GM19455 (cell line): Measurements from ENCODE around the gene NKX6-2.

ENCODE experiments used
- ATAC-seq: cut with Tn5 transposase; IDR thresholded peaks from one replicate; pipeline ENCODE4 v1.9.1; 2021; ENCODE audit not compliant: unreplicated experiment

Gene NKX6-2

DNA sequence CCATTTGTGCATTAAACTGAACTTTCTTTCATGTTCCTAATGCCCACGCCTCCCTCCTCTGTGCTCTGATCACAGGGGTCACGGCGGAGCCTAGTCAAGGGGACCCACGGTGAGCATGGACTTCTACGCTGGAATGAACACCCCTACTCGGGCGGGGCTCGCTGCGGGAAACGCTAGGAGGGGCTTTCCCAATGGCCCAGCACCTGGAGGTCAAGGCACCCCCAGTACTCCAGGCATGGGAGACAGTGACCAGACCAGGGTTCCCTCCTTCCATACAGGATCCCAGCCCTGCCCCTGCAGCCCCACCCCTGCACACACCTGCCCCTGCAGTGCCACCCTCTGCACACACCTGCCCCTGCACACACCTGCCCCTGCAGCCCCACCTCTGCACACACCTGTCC is 27.1 kb upstream of the NKX6-2 start:
- ATAC-seq: no peak

DNA sequence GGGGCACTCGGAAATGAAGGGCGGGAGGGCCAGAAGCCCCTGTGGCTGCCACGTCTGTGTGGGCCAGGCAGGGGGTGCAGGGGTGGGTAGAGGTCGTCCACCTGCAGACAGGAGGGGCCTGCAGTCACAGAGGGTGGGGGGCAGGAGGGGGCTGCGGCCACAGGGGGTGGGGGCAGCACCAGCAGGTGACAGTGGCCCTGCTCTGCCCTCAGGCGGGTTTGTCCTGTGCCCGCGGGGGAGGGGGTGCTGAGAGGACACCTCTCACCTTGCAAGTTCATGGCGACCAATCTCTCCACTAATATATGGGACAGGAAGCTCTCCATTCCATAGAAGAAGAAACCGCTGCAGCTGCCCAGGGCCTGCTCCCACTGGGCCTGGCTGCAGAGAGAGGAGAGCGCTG is 26.6 kb upstream of the NKX6-2 start:
- ATAC-seq: no peak

DNA sequence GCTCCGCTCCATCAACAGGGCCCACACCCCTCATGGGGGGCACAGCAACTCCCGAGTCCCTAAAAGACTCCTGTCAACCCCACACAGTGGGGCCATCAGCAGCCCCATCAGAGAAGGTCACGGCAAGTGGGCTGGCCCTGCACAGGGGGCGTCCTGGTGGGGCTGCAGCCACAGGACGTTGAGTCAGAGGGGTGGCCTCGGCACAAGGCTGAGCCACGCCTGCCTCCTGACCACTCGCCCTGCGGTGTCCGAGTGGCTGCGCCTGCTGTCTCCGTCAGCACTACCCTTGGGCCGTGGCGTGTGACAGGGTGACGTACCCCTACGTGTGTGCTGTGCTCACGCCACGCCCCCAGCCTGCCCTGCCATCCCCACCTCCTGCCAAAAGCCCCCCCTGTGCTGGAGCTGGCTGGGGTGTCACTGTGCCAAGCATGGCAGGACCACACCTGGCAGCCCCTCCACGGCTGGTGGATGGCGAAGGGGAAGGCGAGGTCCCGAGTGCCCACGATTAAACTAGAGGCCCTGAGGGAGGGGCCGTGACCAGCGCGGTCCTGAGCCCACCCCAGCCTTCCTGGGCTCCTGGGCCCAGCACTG is 26.0 kb upstream of the NKX6-2 start:
- ATAC-seq: no peak

DNA sequence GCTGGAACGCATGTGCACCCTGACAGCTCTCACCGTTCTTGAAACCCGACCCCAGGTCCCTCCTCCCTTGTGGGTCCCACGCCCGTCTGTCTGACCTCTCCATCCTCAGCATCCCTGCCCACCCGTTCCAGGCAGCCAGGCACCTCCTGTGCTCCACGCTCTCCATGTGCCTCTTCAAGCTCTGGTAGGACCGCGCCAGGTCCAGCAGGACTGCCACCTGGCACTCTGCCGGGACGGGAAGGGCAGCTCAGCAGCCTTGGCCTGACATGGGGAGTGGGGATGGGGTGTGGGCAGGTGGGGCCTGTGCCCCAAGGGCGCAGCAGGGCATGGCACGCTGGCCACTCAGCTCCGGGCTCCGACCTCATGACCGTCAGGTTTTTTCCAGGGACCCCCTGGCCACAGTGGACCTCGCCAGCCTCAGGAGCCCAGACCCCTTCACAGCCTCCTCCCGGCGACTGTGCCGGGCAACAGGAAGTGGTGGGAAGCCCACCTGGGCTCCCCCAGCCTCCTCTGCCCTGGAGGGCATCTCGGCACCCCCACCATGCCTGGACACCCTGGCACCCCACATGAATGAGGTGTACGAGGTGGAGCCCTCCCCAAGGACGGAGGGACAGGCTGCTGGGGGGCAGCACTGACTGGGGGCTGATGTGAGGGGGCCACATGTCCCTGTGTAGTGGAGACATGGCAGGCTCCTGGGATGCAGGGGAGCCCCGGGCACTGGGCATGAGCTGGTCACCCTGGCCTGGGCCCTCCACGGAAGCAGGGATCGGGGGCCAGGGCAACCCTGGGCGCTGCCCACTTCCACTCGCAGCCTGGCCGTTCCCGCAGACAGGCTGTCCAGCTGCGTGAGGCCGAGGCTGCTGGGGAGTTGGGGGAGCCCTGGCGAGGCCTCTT is 25.1 kb upstream of the NKX6-2 start:
- no peak for ATAC-seq

DNA sequence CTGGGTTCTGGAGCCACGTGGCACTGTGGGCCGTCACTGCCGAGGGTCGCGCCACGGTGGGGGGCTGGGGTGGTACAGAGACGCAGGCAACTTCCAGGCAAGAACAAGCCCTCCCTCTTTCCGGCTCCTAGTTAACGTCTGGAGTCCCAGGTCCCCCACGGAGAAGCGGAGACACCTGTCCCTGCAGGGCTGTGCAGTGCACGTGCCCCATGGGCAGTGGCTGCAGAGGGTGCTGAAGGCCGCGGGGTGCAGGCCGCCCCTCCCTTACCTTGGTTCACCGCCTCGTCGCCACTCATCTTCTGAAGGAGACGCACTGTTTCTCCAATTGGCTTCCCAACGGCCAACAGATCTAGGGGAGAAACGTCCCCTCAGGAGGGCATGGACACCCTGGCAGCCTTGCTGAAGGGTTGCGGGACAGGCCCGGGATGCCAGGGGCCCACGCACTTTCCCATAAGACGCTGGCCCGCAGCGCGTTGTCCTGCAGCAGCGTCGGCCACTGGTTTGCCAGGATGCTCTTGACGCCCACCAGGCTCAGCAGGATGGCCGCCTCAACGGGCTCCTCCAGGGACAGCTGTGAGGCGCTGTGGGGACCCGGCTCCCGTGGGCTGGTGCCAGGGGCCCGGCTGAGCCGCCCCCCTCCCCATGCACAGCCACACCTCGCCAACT is 24.3 kb upstream of the NKX6-2 start:
- no peak for ATAC-seq

DNA sequence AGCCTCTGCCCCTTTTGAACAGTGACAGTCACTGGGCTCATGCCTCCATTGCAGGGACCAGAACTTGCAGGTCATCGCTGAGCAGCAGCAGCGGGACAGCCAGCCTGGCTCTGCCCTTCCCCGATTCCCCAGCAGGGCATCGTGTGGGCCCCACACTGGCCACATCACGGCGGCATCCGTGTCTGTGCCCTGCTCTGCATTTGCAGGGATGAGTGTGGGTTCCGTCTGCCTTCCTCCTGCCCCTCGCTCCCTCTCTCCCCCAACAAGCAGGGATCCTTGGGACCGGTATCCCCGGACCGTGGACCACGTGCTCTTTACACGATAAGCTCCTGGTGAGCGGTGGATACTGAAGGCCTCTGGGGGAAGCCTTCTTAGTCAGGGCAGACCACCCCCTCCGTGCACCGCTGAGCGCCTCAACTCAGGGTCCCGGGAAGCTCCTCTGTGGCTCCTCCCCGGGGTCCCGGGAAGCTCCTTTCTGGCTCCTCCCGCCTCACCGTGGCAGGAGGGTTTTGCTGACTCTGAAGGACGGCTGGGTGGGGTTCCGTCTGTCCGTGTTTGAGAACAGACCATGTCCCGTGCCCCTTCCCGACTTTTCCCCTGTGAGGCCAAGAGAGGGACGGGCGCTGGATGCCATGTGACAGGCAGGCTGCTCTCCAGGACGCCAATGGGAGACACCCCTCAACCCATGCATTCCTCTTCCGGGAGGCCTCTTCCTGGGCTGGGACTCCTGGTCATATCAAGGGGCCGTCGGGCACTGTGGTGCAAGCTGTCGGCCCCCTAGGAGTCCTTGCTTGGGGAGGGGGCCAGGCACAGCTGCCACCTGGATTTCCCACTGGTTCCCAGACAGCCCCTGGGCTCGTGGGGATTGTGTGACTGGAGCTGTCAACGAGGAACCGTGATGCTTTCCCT is 23.5 kb upstream of the NKX6-2 start:
- no peak for ATAC-seq

DNA sequence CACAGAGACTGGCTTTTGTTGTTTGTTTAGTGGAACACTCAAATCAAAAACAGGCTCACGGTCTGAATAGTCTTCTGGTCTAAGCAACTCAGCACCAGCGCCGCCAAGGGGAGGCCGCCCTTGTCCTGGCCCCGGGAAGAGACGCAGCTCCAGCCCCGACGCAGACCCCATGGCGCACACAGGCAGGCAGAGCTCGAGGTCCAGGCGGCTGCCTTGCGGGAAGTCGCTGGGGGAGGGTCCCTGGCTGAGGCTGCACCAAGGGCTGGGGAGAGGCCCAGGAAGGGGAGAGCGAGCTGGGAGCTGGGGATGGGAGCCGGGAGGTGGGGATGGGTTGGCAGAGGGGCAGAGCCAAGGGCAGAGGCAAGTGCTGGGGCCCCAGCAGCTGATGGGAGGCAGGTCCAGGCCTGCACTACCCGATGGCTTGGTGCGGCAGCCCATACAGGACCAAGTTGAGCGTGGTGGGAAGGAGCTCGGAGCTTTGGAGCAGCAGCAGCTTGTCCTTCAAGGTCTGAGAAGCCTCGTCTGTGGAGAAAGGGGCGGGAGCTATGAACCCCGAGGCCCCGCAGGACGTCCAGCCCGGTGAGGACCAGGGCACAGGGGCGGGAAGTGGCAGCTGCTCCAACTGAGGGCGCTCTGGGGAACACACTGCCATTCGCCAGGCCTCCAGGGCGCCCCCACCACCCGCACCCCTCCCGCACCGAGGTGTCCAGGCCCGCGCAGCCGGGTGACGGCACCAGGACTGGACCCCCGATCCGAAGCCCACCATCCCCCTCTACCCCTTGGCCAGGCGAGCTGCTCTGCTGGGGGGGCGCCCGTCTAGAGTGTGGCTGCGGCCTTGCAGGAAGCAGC is 22.7 kb upstream of the NKX6-2 start:
- no peak for ATAC-seq

DNA sequence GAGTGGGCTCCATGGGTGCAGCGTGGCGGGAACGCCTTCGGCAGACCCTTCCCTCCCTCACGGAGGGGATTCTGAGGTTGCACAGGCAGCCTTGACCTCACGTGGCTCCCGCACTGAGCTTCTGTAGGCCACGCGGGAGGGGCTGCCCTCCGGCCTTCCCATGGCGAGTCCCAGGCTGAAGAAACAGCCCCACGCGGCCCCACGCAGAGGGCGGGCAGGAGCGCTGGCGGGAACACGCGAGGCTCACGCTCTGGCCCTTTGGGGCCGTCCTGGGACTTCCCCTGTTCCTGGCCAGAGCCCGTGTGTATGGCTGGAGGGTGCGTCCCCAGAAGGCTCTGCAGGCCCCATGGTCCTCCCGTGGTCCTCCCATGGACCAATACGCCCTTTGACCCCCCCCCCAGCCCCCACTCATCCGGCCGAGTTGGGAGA is 21.7 kb upstream of the NKX6-2 start:
- no peak for ATAC-seq

DNA sequence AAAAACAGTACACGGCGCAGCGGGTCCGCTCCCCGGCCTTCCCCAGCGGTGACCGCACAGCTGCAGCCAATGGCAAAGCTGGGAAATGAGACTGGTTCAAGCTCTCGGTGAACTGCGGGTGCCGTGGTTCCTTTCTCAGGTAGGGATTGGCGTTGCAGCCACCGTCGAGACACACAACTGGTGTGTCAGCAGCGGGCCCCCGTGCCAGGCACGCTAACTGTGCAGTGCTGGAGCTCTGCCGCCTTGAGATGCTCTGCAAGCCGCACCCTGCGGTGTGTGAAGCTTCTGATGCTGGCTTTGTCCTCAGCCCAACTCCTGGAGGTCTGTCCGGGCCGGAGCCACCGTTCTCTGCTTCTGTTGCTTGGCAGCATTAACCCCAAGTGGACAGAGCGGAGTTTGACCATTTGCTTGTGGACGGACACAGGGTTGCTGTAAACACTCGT is 20.6 kb upstream of the NKX6-2 start:
- no peak for ATAC-seq

DNA sequence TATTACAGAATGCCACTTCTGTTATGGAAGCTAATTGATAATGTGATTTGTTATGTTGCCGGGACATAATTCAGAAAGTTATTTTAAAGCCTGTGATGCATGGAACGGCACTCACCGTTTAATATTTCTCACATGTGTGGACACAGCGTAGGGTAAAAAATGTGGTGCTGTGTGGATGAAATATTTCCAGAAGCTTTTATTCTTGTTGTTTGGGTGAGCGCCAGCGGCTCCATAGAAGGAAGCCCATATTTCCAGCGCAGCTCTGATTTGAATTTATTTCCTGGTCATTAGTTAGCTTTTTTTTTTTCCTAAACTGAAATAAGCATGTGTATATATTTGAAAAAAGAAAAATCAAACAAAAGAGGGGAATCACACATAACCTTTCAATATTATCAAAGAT is 20.2 kb upstream of the NKX6-2 start:
- ATAC-seq: no peak

DNA sequence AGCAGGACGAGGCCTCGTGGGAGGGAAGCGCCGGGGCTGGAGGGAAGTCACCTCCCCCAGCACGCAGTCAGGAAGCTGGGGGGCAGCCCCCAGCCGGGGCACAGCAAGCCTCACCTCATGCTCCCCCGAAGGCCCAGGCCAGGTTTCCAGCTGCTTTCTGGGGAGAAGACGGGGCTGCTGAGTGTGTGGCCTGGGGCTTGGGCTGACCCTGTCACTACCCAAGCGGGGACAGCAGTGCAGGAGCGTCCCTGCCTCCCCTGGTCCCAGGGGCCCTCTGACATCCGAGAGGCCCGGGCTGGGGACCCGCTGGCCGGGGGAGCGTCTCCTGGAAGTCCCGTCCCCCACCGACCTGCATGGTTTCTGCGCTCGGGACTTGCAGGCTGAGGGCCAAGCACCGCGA is 19.7 kb upstream of the NKX6-2 start:
- no peak for ATAC-seq

DNA sequence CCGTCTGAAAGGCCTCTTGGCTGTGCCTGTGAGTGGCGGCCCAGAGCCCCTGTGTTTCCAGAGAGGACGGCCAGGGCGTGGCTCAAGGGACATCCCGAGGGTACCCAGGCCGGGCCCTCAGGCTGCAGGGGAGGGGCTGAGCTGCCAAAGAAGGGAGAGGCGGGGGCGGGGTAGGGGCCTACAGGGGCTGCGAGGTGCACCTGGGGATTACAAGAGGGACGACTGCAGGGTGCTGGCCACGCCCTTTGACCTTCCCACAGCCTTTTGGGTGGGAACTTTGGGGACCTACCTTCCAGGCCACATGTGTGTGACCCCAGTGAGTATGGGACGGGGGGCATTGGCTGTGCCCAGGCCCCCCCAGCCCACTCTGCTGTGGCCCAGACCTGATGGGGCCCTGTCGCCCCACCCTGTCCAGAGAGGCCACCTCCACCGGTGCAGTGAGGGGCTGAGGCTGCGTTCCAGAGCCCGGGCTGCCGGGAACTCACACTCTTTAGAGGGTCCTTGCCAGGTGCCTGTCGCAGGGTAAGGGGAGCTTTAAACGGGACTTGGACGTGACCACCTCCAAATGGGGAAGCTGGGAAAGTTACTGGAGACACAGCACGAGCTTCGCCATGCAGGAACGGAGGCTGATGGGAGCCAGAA is 19.0 kb upstream of the NKX6-2 start:
- no peak for ATAC-seq

DNA sequence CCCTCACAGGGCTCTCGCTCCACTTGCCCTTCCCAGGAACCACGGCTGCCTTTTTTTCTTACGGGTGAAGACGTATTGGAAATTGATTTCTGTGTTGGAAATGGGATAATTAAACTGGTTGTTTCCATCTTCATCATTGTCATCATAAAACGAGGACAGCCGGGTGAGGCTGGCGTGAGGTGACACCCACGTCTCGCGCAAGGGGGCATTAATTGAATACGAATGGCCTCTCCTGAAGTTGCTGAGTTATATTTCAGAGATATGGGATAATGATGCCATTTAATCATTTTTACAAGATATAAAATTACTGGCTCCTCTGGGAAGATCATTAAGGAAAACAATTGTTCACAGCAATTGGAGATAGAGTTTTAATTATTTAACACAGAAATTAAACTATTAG is 18.3 kb upstream of the NKX6-2 start:
- ATAC-seq: no peak

DNA sequence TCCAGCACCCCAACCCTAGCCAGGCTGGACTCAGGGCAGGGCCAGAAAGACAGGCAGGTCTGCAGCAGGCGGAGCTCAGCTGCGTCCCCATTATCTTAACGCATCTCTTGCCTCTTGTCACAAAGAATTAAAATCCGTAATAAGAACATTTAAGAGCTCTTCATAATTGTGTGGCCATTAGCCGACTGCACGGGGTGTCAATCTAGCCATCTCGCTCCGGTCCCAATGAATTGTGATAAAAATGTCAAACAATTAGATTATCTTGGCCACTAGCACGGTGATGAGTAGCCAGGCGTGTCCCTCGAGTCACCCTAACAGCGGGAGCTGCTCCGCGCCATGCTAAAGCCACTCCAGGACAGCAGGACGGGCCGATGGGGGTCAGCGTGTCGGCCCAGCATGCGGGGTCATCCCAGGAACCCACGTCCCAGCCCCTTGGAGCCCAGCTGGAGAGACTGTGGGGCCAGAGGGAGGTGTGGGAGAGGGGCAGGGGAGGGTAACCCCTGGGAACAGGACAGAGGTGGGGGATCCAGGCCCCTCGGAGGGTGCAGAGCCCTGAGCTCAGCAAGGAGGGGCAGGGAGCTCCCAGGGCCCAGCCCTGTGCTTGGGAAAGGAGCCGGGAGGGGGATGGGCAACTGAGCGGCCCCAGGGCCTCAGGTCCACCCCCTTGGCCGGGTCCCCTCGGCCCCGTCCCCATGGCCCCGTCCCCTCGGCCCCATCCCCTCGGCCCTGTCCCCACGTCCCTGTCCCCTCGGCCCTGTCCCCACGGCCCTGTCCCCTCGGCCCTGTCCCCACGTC is 17.7 kb upstream of the NKX6-2 start:
- no peak for ATAC-seq

DNA sequence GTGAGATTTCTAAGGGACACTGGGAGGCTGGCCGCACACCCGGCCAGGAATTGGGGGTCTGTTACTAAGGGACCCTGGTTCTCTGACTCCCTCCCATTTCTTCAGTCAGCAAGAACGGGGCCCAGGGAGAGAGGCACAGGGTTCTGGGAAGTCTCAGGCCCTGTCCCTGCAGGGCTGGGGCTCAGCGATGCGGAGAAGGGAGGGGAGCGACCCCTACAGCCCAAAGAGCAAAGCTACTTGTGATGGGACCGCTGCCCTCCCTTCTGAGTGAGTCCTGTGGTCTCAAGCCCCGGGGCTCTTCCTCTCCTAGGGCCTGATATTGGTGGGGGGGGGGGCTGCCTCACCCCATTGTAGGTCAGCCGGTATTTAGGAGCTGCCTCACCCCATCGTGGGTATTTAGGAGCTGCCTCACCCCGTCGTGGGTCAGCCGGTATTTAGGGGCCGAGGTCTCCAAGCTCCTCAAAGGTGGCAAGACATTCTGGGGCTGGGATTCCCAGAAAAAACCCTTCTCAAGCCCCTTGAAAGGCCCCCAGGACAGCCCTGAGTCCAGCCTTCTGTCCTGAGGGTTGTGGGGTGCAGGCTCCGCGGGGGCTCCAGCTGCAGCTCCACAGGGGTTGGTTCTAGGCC is 16.9 kb upstream of the NKX6-2 start:
- no peak for ATAC-seq

DNA sequence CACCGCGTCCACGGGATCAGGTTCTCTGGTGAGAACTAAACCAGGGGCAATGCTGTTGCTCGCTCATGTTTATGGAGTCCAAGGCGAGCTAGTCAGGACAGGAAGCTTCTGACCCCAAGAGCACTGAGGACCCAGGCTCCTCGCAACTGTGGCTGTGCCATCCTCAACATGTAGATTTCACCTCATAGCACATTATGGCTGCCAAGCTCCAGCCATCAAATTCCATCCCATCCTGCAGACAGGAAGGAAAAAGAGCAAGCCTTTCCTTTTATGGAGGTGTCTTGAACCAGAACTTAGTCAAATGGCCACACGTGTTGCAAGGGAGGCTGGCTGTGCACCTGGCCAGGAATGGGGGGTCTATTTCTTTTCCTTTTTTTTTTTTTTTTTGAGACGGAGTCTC is 16.1 kb upstream of the NKX6-2 start:
- no peak for ATAC-seq

DNA sequence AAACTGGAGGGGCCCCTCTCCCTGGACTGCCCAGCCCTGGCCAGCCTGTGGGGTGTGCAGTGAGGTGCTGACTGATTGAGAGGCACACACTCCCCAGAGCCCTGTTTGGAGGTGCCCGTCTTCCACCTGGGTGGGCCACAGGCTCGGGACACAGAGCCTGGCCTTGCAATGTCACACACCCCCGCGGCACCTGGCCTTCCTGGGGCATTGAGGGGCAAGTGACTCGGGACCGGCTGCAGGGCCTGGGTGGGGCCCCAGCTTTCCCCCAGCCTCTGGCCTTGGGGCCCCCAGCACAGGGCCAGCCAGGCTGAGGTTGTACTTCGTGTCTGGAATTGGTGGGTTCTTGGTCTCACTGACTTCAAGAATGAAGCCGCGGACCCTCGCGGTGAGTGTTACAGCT is 13.9 kb upstream of the NKX6-2 start:
- no peak for ATAC-seq

DNA sequence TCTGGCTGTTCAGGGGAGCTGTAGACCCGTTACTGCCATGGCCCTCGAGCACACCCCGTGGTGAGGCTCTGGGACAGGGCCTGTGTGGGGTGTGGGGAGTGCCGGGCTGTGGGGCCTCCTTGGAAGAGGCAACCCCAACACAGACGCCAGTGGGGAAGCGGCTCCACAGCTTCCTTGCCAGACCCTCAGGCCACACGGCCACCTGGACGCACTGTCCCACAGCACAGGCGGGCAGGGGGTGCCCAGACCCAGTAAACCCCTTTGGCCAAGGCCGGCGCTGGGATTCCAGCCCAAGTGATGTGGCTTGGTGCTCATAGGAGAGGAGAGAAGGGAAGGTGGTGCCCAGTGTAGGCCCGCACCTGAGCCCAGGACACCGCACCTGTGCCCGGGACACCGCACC is 12.9 kb upstream of the NKX6-2 start:
- no peak for ATAC-seq
